Measurements from ENCODE around the gene CCDC170.

CCDC170 gene

GRCh38 chr6:151546941-151547659 lies 53.3 kb downstream of the CCDC170 start:
- DNase-seq: no peak

DNA sequence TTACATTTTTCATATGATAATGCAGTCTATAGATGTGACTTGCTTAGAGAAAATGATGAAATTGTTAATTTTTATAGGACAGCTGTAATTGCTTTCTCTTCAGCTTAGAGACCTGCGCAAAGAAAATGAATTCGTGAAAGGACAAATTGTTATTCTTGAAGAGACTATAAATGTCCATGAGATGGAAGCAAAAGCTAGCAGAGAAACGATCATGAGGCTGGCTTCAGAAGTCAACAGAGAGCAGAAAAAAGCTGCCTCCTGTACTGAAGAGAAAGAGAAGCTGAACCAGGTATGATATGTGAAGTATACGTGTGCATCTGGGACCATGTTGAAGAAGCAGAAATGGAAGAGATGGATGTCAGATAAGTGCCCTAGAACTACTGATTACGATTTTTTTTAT lies 54.4 kb downstream of the CCDC170 start:
- DNase-seq: no peak

- no peak for DNase-seq
Measured at GRCh38 chr6:151549790-151550189, 56.0 kb downstream of the CCDC170 start.

DNA sequence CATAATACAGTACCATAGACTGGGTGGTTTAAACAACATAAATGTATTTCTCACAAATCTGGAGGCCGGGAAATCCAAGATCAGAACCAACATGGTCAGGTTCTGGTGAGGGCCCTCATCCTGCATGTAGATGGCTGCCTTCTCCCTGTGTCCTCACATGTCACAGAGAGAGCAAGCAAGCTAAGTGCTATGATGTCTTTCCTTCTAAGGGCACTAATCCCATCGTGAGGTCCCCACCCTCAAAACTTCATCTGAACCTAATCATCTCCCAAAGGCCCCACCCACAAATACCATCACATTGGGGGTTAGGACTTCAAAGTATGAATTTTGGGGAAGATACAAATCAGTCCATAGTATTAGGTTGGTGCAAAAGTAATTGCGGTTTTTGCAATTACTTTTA lies 56.8 kb downstream of the CCDC170 start:
- no peak for DNase-seq

- DNase-seq: no peak
Measured at GRCh38 chr6:151551223-151551857, 57.5 kb downstream of the CCDC170 start.

DNA sequence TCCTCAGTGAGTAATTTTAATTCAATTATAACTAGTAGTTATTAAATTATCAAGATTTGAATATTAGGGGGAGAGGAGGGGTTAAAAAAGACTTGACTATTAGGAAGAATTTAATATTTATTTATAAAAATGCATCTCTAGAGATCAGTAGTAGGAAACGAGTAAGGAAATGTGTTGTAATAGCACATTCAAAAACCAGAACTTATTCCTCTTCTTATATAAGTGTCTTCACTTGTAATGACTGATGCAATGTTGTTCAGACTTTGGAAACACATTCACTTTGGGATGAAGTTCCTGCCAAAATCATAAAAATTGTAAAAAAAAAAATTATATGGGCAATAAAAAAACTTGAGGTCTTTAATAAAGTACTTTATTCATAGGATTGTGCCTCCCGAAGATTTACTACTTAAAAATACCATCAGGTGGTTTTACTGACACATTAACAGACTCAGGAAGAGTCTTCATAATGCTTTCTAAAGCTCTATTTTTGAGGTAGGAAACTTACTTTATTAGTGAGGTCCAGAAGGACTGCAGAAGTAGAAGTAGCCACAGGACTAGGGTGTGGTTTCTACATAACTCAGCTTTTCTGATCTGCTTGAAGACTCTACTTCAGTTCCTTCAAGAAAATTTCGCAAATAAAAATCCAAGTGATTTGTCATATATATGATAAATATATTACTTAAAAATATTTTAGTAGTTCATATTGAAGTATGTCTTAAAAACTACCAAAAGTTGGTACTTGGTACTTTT lies 59.8 kb downstream of the CCDC170 start:
- DNase-seq: no peak

GRCh38 chr6:151561238-151561637 lies 67.4 kb downstream of the CCDC170 start:
- no peak for DNase-seq

- DNase-seq: no peak
Measured at GRCh38 chr6:151564654-151565053, 70.8 kb downstream of the CCDC170 start.

- DNase-seq: no peak
Measured at GRCh38 chr6:151565940-151566339, 72.1 kb downstream of the CCDC170 start.

- no peak for DNase-seq
Measured at GRCh38 chr6:151566557-151566956, 72.7 kb downstream of the CCDC170 start.

DNA sequence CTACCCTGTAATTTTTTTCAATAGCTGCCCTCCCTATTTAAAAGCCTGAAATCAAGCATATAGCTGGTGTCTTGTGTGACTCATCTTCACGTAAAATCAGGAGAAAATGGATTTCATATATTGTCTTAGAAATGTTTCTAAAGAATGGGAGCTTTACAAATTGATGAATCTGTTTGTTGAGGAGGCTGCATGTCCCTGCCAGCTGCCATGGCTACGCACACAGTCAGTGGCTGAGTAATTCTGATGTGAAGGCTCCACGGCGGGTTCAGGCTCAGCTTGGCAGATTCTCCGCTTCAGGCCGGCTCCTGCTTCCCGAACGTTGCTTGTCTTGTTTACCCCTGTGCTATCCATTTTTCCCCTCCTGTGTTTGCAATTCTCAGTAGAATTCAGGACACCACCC lies 82.8 kb downstream of the CCDC170 start:
- no peak for DNase-seq

DNA sequence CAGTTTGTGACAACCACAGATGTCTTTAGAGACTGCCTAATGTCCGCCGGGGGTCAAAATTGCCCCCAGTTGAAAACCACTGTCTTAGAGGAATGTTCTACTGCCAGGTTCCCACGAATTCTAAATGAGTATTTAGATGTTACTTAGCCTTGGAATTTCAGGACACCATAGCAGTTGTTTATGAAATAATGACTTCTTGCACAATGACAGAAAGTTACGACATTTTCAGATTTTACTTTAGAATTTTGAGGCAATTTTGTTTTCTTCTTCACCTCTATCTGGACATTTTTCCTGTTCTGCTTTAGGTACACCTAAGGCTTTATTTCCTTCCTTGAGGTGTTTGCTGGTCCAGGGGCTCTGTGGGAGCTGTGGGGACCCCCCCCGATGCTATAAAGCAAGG lies 83.4 kb downstream of the CCDC170 start:
- DNase-seq: no peak

DNA sequence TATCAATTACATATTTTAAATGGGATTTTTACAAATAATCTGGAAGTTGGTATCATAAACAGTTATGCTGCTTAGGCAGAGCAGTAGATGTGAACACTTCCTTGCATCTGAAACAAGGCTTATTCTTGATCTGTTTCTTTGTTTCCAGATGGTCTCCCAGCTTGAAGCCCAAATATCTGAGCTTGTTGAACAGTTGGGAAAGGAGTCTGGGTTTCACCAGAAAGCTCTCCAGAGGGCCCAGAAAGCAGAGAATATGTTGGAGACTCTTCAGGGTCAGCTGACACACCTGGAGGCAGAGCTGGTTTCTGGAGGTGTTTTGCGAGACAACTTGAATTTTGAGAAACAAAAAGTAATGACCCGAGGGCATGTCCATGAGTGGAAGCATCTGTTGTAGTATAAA lies 91.9 kb downstream of the CCDC170 start:
- DNase-seq: no peak

DNA sequence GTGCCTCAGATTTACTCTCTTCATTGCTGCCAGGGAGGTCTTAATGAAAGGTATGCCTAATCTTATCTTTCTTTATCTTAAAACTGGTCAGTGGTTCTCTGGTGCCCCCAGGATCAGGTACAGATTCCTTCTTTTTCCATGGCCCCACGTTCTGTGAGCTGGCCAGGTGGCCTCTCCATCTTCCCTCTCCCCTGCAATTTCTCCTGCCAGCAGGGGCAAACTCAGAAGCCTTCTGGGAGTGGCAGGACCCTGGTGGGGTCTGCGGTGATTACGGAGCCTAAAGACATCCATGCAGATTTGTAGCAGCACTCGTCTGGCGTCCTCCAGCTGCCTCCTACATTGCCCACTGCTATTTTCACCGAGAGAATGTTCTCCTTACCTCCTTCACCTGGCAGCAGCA lies 95.8 kb downstream of the CCDC170 start:
- DNase-seq: no peak

DNA sequence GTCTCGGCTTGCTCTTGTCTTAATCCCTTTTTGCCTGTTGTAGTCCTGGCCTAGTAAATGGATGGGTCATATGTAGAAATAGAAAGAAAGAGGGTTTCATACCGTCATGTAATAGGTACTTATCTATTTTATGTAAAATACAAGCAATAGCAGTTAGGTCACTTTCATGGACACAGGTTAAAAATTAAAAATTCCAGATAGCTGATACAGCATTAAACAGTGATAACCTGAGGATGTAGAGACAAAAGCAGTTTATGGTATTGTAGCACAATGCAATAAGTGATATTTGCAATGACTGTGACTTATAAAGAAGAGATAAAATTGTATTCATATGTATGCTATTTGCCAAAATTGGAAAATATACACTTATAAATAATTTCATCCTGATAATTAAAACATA lies 96.9 kb downstream of the CCDC170 start:
- no peak for DNase-seq

DNA sequence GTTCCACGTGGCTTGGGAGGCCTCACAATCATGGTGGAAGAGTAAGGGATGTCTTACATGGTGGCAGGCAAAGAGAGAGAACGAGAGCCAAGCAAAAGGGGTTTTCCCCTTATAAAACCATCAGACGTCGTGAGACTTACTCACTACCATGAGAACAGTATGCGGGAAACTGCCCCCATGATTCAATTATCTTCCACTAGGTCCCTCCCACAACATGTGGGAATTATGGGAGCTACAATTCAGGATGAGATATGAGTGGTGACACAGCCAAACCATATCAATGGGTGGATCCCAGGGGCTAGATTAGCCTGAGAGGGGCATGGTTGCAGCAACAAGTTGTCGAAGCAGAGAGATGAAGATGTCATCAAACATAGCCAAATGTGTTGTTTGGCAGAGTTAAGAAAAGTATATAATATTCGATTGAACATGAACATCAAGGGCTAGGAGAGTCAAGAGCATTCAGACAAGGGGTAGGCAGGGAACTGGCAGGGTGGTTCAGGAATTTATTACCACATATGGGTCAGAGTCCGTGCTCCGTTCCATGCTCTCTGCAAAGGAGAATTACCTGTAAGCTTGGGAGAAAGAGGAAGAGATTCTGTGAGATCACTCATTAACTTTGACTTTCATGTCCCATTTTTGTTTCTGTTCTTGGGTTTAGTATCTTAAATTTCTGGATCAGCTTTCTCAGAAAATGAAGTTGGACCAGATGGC lies 98.8 kb downstream of the CCDC170 start:
- no peak for DNase-seq

- DNase-seq: no peak
Measured at GRCh38 chr6:151609146-151609902, 115.5 kb downstream of the CCDC170 start.

DNA sequence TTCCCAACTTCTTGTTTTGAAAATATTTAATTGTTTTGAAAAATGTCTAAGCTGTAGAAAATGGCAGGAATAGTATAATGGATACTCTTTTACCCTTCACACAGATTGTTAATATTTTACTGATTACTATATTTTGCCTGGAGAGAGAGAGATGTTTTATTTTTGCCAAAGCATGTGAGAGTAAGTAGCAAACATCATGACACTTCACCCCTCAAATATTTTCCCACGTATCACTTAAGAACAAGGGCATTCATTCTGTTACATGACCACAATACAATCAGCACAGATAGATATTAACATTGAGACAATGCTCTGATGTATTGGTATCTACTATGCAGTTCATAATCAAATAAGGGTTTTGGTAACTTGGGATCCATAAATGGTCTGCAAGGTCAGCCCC lies 116.5 kb downstream of the CCDC170 start:
- no peak for DNase-seq

DNA sequence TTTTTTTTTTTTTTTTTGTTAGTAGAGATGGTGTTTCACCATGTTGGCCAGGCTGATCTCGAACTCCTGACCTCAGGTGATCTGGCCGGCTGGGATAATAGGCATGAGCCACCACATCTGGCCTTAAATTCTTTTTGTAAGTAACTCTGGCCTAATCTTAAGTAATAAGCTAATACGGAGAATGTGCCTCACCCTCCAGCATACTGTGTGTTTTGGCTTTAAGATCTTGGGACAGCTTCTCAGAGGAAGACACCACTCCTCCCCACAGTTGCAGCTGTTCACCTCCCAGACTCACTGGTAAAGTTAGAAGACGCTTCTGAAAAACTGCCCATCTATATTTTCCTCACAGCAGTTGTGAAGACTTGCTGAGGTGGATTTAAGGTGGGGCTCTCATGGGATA lies 120.8 kb downstream of the CCDC170 start:
- no peak for DNase-seq

- no peak for DNase-seq
Measured at GRCh38 chr6:151616091-151616513, 122.3 kb downstream of the CCDC170 start.

DNA sequence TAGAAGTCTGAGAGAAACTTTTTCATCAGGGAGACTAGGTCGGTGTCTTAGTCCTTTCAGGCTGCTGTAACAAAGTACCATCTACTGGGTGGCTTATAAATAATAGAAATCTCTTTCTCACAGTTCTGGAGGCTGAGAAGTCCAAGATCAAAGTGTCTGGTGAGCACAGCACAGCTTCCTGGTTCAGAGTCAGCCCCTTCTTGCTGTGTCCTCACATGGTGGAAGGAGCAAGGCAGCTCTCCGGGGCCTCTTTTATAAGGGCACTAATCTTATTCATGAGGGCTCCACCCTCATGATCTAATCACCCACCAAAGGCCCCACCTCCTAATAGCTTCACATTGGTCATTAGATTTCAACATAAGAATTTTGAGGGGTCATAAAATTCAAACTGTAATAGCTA lies 122.8 kb downstream of the CCDC170 start:
- no peak for DNase-seq

DNA sequence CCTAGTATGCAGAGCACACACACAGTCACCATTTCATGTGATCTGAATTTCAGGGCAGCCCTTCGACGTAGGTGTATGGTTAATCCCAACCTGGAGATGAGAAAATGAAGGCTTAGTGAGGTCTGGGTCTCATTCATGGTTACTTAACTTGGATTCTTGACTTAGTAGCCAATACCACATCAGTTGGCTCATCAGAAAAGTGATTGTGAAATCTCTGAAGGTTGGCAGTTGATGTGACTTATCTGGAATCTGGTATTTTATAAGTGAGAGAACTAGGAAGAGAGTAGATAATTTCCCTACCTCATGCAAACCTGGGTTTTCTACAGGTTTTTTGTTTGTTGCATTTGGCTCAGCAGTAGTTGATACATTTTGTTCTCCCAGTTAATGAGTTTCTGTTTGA lies 123.7 kb downstream of the CCDC170 start:
- no peak for DNase-seq

DNA sequence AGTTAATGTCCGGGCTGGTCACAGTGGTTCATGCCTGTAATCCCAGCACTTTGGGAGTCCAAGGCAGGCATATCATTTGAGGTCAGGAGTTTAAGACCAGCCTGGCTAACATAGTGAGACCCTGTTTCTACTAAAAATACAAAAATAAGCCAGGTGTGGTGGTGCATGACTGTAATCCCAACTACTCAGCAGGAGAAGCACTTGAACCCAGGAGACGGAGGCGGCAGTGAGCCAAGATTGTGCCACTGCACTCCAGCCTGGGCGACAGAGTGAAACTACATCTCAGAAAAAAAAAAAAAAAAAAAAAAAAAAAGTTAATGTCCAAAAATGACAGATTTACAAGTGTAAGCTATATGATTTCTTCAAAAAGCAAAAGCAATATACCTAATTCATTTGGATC lies 124.9 kb downstream of the CCDC170 start:
- no peak for DNase-seq

All from stimulated activated CD4-positive, alpha-beta T cell treated with anti-CD3 and anti-CD28 coated beads, Interleukin-4, amount 100 ng/mL, for 4 hours (primary cell).